Mesodermal cell (in vitro differentiated cells): ENCODE results near the gene JKAMP.

Experiments used
- H3K27ac ChIP-seq: 2 replicates; pipeline ENCODE4 v1.7.0; 2013; ENCODE audit warnings: mild to moderate bottlenecking, low read depth, low read length, moderate library complexity; ENCODE audit not compliant: severe bottlenecking
- H3K36me3 ChIP-seq: 2 replicates; pipeline ENCODE4 v1.7.1; 2013; ENCODE audit warnings: mild to moderate bottlenecking, low read length, moderate library complexity; ENCODE audit not compliant: control insufficient read depth, insufficient read depth
- H3K4me1 ChIP-seq: one replicate; pipeline ENCODE4 v1.7.1; 2013; ENCODE audit warnings: mild to moderate bottlenecking, low read length; ENCODE audit not compliant: insufficient read depth, control insufficient read depth, poor library complexity, severe bottlenecking
- H3K4me3 ChIP-seq: 2 replicates; pipeline ENCODE4 v1.7.0; 2013; ENCODE audit warnings: low read length, control low read depth, mild to moderate bottlenecking; ENCODE audit not compliant: insufficient read depth, poor library complexity, severe bottlenecking; ENCODE audit errors: extremely low read depth
- H3K9me3 ChIP-seq: 2 replicates; pipeline ENCODE4 v1.7.1; 2013; ENCODE audit warnings: mild to moderate bottlenecking, low read length, moderate library complexity; ENCODE audit not compliant: control insufficient read depth
- WGBS, 2 experiments: methylation state at CpG; one replicate each; pipeline ENCODE4 v1.1.5; 2013; ENCODE audit warnings: missing lambda C conversion rate in 2 of 2; ENCODE audit not compliant: insufficient coverage in 2 of 2; 5-methylcytosine and 5-hydroxymethylcytosine counted together

Gene JKAMP

DNA sequence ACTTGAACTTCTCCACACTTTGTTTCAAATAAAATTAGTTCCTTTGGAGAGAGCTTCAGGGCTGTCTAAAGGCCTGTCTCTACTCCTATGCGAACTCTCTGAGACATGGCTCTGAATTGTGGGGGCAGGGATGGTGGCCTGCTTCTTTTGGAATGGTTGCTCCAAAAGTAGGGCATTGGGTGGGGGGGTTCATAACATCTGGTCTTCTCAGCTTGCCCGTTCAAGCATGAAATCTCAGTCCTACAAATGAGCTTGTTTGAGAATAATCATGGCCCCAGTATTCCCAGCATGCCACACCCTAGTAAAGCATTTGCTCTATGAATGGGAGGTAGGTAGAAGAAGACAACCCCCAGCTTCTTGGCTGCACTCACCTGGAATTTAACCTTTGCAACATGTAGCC lies 25.8 kb upstream of the JKAMP start:
- H3K4me3 ChIP-seq = no peak overlapping the region
- H3K4me1 ChIP-seq = no peaks in the 10 kb centered on the region
- no CpG with 5 or more reads among the region's 2 CpGs for WGBS, 2 experiments
- H3K36me3 ChIP-seq = peaks cover 15% of the 10 kb centered on the region
- no peak overlapping the region for H3K27ac ChIP-seq
- H3K9me3 ChIP-seq = no peaks in the 10 kb centered on the region

DNA sequence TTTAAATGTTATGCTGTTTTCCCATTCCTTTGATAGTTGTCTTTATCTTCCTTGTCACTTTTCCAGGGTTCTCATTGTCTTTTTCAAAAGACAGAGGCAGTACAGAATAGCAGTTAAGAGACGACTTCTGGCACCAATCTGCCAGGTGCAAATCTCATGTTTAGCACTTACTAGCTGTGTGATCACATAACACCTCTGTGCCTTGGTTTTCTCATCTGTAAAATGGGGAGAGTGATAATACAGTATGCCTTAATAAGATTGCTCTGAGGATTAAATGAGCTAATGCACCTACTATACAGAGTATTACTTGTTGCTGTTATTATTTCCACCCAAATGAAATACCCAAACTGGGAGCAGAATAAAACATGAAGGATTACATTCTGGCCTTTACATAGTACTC lies 23.9 kb upstream of the JKAMP start:
- Histone ChIP-seq H3K4me3 (no peak overlapping the region), H3K9me3 (no peaks in the 10 kb centered on the region), H3K27ac (no peak overlapping the region), H3K4me1 (peaks cover 3% of the 10 kb centered on the region), H3K36me3 (peaks cover 15% of the 10 kb centered on the region)
- WGBS, 2 experiments = 100% methylated on average over 1 of the region's 1 CpG; no CpG with 5 or more reads in 1 of the 2 experiments

DNA sequence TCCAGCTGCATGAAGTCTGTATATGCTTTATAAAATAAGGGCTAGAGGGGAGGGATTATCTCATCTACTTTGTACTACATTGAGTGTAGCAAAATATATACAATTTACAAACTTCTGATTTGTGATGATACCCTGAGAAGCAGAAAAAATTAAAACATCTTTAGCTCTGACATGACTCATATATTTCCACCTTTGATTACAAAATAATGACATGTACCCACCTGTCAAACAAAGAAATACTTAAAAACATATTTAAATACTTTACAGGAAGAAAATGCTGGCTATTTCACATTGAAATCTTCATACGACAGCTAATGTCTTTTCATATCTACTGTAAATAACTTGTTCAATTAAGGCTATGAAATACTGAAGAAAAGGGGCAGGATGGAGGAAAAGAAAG lies 22.4 kb upstream of the JKAMP start:
- Histone ChIP-seq H3K9me3 (no peaks in the 10 kb centered on the region), H3K27ac (no peak overlapping the region), H3K36me3 (peaks cover 11% of the 10 kb centered on the region), H3K4me1 (peaks cover 3% of the 10 kb centered on the region), H3K4me3 (no peak overlapping the region)
- WGBS, 2 experiments = no CpG with 5 or more reads among the region's 1 CpG

DNA sequence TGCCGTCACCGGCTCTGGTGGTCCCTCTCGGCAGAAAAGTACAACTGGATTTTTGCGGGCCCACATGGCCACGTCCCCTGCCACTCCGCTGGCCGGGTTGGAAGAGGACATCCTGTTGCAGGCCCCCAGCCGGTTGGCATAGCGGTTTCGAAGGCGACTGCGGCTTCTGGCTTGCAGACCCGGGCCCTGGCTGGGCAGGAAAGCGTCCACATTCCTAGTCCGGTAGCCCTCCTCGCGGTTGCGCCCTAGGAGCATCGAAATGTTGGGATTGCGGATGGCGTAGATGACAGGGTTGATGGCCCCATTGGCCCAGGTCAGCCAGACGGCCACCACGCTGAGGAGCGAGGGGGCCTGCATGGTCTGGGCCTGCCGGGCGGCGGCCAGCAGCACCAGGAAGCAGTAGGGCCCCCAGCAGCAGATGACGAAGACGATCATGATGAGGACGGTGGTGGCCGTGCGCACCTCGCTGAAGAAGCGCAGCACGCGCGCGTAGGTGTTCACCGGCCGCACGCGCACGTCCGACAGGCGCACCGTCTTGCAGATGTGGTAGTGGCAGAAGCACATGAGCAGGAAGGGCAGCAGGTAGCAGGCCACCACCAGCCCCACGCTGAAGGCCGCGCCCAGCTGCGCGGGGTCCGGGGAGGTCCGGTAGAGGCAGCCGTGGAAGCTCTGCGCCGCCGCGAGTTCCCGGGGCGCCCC lies 20.4 kb upstream of the JKAMP start:
- Histone ChIP-seq H3K36me3 (peaks cover 4% of the 10 kb centered on the region), H3K4me3 (peak overlapping the region; percentile 50), H3K4me1 (peaks cover 3% of the 10 kb centered on the region), H3K27ac (no peak overlapping the region), H3K9me3 (no peaks in the 10 kb centered on the region)
- WGBS, 2 experiments = 58 to 62% methylated on average over 56 to 58 of the region's 60 CpGs

DNA sequence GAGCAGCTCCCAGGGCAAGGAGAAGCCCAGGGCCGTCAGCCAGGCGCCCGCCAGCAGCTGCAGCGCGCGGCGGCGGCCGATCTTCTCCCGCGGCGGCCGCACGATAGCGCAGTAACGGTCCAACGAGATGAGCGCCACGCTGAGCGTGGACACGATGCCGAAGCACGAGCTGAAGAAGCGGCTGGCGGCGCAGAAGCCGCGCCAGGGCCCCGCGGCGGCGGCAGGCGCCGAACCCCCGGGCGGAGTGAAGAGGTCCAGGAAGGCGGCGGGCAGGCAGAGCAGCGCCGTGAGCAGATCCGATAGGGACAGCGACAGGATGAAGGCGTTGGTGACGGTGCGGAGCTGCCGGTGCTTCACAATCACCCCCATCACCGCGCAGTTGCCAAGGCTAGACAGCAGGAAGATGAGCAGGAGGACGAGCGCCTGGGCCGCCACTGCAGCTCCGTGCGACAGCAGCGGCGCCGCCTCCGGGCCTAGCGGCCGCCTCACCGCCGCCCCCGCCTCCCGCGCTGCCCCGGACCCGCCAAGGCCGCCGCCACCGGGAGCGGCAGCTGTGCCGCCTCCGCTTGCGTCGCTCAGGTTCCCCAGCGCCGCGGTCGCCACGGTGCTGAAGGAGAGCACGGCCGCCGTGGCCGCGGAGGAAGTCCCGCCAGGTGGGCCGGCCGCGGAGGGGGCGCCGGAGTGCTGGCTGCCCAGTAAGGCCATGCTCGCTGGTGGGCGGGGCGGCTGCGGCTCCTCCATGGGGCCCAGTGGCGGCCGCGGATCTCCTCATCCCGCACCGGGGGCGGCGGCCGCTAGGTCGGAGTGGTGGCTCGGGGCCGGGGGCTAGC lies 19.6 kb upstream of the JKAMP start:
- Histone ChIP-seq H3K27ac (no peak overlapping the region), H3K36me3 (peaks cover 4% of the 10 kb centered on the region), H3K4me1 (peaks cover 3% of the 10 kb centered on the region), H3K9me3 (no peaks in the 10 kb centered on the region), H3K4me3 (peak overlapping the region; percentile 50)
- 3% methylated on average over 69 to 99 of the region's 105 CpGs for WGBS, 2 experiments

DNA sequence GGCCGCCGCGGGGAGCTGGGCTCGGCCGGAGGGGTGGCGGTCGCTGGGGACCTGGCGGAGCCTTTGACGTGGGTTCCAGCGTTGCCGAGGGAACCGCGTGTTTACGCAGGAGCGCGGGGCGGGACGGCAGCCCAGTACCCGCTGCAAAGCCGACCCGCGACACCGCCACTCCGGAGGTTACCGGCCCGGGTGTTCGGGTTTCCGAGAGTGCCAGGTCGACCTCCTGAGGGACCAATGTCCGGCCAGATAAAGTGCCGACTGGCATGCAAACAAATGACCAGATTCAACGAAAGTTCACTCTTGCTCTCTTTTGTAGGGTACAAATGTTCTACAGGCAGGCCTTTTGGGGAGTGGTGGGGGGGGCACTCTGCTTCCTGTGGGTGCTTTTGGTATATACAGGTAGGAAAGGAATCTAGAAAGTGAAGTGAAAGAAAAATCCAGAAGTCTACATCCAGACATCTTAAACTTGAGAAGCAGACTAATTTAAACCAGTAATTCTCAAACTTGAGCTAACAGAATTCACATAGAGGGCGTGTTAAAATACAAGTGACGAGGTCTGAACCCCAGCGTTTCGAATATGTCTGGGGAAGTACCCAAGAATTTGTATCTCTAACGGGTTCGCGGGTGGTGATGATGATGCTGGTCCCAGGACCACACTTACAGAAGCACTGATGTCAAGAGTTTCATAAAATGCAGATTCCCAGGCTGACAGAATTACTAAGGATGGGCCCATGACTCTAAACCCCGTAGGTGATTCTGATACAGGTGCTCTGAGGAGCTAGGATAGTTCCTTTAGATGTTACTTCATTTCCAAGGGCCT lies 18.8 kb upstream of the JKAMP start, which contains the start of gene GPR135:
GPR135 (minus strand) TSS at position 65 of the 820 bp plus-strand sequence. CDS start 154 bp downstream, outside the sequence.
- H3K27ac ChIP-seq = no peak within 1 kb of the TSS
- peaks cover 13% of the 10 kb centered on the region for H3K36me3 ChIP-seq
- peak within 1 kb of the TSS; percentile 50 for H3K4me3 ChIP-seq
- no peaks in the 10 kb centered on the region for H3K9me3 ChIP-seq
- H3K4me1 ChIP-seq = peaks cover 3% of the 10 kb centered on the region
- WGBS, 2 experiments = 21 to 32% methylated on average over 31 to 39 of the region's 40 CpGs

DNA sequence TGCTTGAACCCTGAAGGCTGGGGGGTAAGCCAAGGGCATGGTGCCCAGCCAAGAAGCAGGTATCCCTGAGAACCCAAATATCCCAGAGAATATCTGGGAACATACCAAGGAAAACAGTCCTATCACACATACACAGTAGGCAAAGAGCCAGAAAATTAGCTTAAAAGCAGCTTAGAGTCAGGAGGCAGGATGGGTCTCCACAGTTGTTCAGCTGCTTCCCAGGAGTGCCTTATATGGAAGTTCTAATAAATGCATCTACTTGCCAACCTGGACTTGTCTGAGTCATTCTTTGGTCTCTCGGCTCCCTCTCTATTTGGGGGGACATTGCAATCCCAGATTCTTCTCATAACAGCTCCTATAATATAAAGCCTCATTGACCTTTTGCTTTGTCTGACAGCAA lies 10.1 kb upstream of the JKAMP start:
- no peak overlapping the region for H3K4me3 ChIP-seq
- H3K9me3 ChIP-seq = no peaks in the 10 kb centered on the region
- H3K27ac ChIP-seq = no peak overlapping the region
- WGBS, 2 experiments = no CpG with 5 or more reads among the region's 1 CpG
- no peaks in the 10 kb centered on the region for H3K4me1 ChIP-seq
- peaks cover 73% of the 10 kb centered on the region for H3K36me3 ChIP-seq

DNA sequence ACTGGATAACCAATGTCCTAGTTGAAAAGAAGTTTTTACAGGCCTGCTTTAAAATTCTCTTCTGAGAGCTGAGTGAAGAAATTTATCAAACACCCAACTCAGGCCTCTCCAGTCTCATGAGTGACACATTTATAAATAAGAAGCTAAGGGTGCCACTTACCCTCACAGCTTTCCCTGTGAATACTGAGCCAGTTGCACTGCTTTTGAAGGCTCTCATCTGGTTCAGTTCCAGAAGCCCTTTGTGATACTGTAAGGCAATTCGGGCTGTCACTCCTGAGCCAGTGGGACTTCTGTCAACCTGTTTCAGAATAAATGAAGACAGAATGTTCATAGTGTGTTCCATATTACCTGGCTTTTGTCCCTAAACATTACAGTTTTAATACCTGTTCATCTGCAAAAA lies 8.6 kb upstream of the JKAMP start:
- H3K36me3 ChIP-seq = peaks cover 64% of the 10 kb centered on the region
- no peaks in the 10 kb centered on the region for H3K9me3 ChIP-seq
- no peak overlapping the region for H3K27ac ChIP-seq
- H3K4me1 ChIP-seq = no peaks in the 10 kb centered on the region
- H3K4me3 ChIP-seq = no peak overlapping the region
- 75% methylated on average over 1 of the region's 1 CpG; no CpG with 5 or more reads in 1 of the 2 experiments for WGBS, 2 experiments

DNA sequence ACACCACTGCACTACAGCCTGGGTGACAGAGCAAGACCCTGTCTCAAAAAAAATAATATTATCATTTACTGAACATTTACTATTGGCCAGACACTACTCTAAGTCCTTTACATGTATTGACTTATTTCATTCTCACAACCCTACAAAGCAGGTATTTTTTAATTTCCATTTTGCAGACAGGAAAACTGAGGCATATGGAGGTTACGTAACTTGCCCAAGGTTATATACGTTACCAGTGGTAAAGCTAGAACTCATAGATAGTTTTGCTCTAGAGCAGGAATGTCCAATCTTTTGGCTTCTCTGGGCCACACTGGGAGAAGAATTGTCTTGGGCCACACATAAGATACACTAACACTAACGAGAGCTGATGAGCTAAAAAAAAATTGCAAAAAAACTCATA lies 5.8 kb upstream of the JKAMP start:
- Histone ChIP-seq H3K4me1 (peaks cover 3% of the 10 kb centered on the region), H3K36me3 (peaks cover 44% of the 10 kb centered on the region), H3K27ac (no peak overlapping the region), H3K4me3 (no peak overlapping the region), H3K9me3 (no peaks in the 10 kb centered on the region)
- 100% methylated on average over 3 of the region's 3 CpGs; no CpG with 5 or more reads in 1 of the 2 experiments for WGBS, 2 experiments

DNA sequence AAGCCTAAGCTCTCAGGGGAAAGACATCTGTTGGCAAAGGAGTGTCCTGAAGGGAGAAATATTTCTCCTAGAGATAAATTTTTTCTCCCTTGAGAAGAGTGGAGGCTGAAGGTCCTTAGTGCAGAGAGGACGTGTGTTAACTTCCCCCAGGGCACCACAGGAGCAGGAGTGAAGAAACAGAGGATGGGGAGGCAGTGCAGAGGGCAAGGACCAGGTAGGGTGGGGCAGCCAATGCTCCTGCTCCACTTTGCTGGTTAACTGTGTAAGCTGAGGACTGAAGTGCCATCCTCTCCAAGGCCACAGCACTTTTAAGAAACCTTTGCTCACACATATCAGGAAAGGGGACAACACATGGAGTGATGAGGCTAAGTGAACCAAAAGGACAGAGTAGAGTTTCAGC lies 4.2 kb upstream of the JKAMP start:
- H3K4me3 ChIP-seq = no peak overlapping the region
- no peaks in the 10 kb centered on the region for H3K9me3 ChIP-seq
- peaks cover 31% of the 10 kb centered on the region for H3K36me3 ChIP-seq
- peaks cover 3% of the 10 kb centered on the region for H3K4me1 ChIP-seq
- no peak overlapping the region for H3K27ac ChIP-seq
- 80% methylated on average over 1 of the region's 1 CpG; no CpG with 5 or more reads in 1 of the 2 experiments for WGBS, 2 experiments
